Heart left ventricle (tissue), 16 donors: ENCODE results near the gene HNRNPAB. TPM values are rescaled to one million over a fixed set of nuclear protein-coding genes. Genes with fewer than 3 reads are reported as not detected.

Source experiments
- ATAC-seq, 4 donors: fragments of 200-7000 bp; cut with Tn5 transposase; one replicate each; pipeline ENCODE4 v1.9.1; 2020 to 2022; ENCODE audit warnings: moderate library complexity in 4 of 4, mild to moderate bottlenecking in 3 of 4, moderate number of reproducible peaks in 1 of 4
- DNase-seq, 5 donors: peaks; one replicate each; pipeline ENCODE4 v3.0.0-alpha.2; 2020
- H3K27ac ChIP-seq, 12 donors: fragments of 200-600 bp; sonication (generic) in 4 of 12; one replicate each; pipeline versions ENCODE4 v1.5.0 to v1.8.0; 2016 to 2022; ENCODE audit warnings: mild to moderate bottlenecking in 2 of 12
- H3K27me3 ChIP-seq, 9 donors: fragments of 200-600 bp; sonication (generic) in 2 of 9; one replicate each; pipeline versions ENCODE4 v1.5.1 to v1.8.0; 2016 to 2022; ENCODE audit warnings: mild to moderate bottlenecking in 3 of 9
- H3K36me3 ChIP-seq, 9 donors: fragments of 200-600 bp; sonication (generic) in 2 of 9; one replicate each; pipeline versions ENCODE4 v1.5.0 to v1.8.0; 2018 to 2022; ENCODE audit warnings: mild to moderate bottlenecking in 2 of 9
- H3K4me1 ChIP-seq, 12 donors: fragments of 200-600 bp; sonication (generic) in 4 of 12; one replicate each; pipeline versions ENCODE4 v1.5.0 to v1.8.0; 2016 to 2022; ENCODE audit warnings: mild to moderate bottlenecking in 3 of 12
- H3K4me3 ChIP-seq, 12 donors: fragments of 200-600 bp; sonication (generic) in 4 of 12; one replicate each; pipeline versions ENCODE4 v1.5.0 to v1.8.0; 2017 to 2022; ENCODE audit warnings: mild to moderate bottlenecking in 9 of 12, moderate library complexity in 4 of 12
- H3K9me3 ChIP-seq, 12 donors: fragments of 200-600 bp; sonication (generic) in 4 of 12; one replicate each; pipeline versions ENCODE4 v1.5.0 to v1.8.0; 2016 to 2022; ENCODE audit warnings: mild to moderate bottlenecking in 1 of 12
- CTCF ChIP-seq, 12 donors: fragments of 200-600 bp; sonication (generic) in 4 of 12; IDR thresholded peaks; one replicate each; pipeline versions ENCODE4 v1.5.0 to v1.8.0; 2018 to 2022; ENCODE audit warnings: antibody characterized with exemption in 12 of 12, mild to moderate bottlenecking in 5 of 12
- POLR2A ChIP-seq, 2 donors: fragments of 450-650 bp; IDR thresholded peaks; one replicate each; pipeline ENCODE4 v1.6.1; 2017; ENCODE audit warnings: antibody characterized with exemption in 2 of 2, mild to moderate bottlenecking in 2 of 2, moderate library complexity in 2 of 2
- WGBS, 4 donors: extraction: QIAGEN DNeasy Blood & Tissue Kit in 2 of 4; methylation state at CpG; one replicate each; pipeline versions ENCODE4 v1.1.5 to v1.1.7; 2013 to 2018; 5-methylcytosine and 5-hydroxymethylcytosine counted together
- intact Hi-C, 10 donors: fragments of 100-400 bp; cut with DNase I; formaldehyde crosslinking; loops; one replicate each; pipeline versions ENCODE4 v1.11.1 to v1.14.2; 2022
- polyA plus RNA-seq, 2 donors: library from polyadenylated mRNA; stranded (reverse); fragments of 200-250 nt; gene quantifications; one replicate each; pipeline ENCODE4 v1.2.3, GENCODE V29; 2013
- total RNA-seq, 9 donors: library from RNA; depleted of rRNA in 2 of 9; stranded (reverse); fragments of >200 nt in 2 of 9; fragmentation: NEBNext Ultra II Directional in 3 of 9; extraction: Animal tissue kit (Norgen Biotek cat#: 25700) in 3 of 9; gene quantifications; one replicate each; pipeline versions ENCODE4 v1.1.0 to v1.2.4, GENCODE V29; 2016 to 2023
- donor health status: ischemic (EF 13 %, LVEDD 7.1; RV severe dilation, severe dysfunction).
- donor health status: healthy with polysubstance abuse.
- donor health status: DM: no; HTN: yes; CAD: no.
- donor health status: DM: no; HTN: no; CAD: no.
- donor health status: ischemic (EF 25% LVEDD 6.9; RV normal size, moderate dysfunction).
- donor health status: ischemic (EF 25% LVEDD 5.7; RV mildly dilated, moderate dysfunction).
- donor health status: healthy.
- donor health status: DM: yes; HTN: yes; CAD: no.
- donor health status: ischemic (EF 35%, LVEDD 5.7; RV mildly dilated, moderate dysfunction).
- donor health status: nonischemic (EF 11% LVEDD 7.7; RV severe dilation, severe dysfunction).
- donor health status: DM: yes; HTN: yes; CAD: no.
- donor health status: PGD.
- donor health status: ischemic (EF 29% LVEDD 5.4; RV normal size, mild dysfunction).
- donor health status: nonischemic (EF 23%, LVEDD 6.1; RV moderate dilation, normal function).

Gene HNRNPAB
- total and polyA plus RNA-seq, 11 donors: 64.2 to 150 (median 86.6) TPM

DNA sequence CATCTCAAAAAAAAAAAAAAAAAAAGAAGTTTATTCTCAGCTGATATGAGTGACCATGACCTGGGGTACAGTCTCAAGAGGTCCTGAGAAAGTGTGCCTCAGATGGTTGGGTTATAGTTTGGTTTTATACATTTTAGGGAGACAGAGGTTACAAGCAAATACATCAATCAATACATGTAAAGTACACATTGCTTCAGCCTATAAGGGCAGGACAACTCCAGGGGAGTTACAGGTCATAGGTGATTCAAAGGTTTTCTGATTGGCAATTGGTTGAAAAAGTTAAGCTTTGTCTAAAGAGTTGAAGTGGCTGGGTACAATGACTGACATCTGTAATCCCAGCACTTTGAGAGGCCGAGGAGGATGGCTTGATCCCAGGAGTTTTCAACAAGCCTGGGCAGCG lies 14.9 kb upstream of the HNRNPAB start:
- Histone ChIP-seq H3K4me1 (peaks cover 0 to 8% (median 0%) of the 10 kb centered on the region in 12 donors), H3K4me3 (no peak overlapping the region), H3K27me3 (peaks cover 0 to 15% (median 0%) of the 10 kb centered on the region in 9 donors), H3K27ac (no peak overlapping the region), H3K36me3 (no peaks in the 10 kb centered on the region), H3K9me3 (no peaks in the 10 kb centered on the region)
- ATAC-seq (no peak), DNase-seq (no peak)
- intact Hi-C loops: no loop called here
- TF ChIP-seq POLR2A (IDR thresholded peaks at IDR 0.05): no peak
- no peak for TF ChIP-seq CTCF (IDR thresholded peaks at IDR 0.05)
- 39 to 73% (median 46%) methylated on average over 2 of the region's 2 CpGs for WGBS, 4 donors

GRCh38 chr5:178191661-178192060 lies 12.7 kb upstream of the HNRNPAB start:
- H3K4me3 ChIP-seq: no peak overlapping the region
- peaks cover 0 to 15% (median 0%) of the 10 kb centered on the region in 9 donors for H3K27me3 ChIP-seq
- DNase-seq: no peak
- intact Hi-C loops: no loop called here
- no peaks in the 10 kb centered on the region for H3K9me3 ChIP-seq
- ATAC-seq: no peak
- H3K36me3 ChIP-seq: no peaks in the 10 kb centered on the region
- TF ChIP-seq CTCF (IDR thresholded peaks at IDR 0.05): no peak
- no peak for TF ChIP-seq POLR2A (IDR thresholded peaks at IDR 0.05)
- peaks cover 0 to 8% (median 0%) of the 10 kb centered on the region in 12 donors for H3K4me1 ChIP-seq
- 69 to 84% (median 76%) methylated on average over 4 of the region's 4 CpGs for WGBS, 4 donors
- no peak overlapping the region for H3K27ac ChIP-seq

DNA sequence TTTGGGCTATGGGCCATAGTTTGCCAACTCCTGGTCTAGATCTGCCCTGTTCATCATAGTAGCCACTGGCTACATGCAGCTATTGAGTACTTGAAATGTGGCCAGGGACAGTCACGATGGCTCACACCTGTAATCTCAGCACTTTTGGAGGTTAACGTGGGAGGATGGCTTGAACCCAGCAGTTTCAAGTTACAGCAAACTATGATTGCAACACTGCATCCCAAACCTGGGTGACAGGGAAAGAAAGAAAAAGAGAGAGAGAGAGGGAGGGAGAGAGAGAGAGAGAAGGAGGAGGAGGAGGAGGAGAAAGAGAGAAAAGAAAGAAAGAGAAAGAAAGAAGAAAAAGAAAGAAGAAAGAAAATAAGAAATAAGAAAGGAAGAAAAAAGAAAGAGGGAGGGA lies 12.1 kb upstream of the HNRNPAB start:
- no peak overlapping the region for H3K4me3 ChIP-seq
- no peak for TF ChIP-seq CTCF (IDR thresholded peaks at IDR 0.05)
- no peak for TF ChIP-seq POLR2A (IDR thresholded peaks at IDR 0.05)
- H3K27ac ChIP-seq: no peak overlapping the region
- peaks cover 0 to 15% (median 0%) of the 10 kb centered on the region in 9 donors for H3K27me3 ChIP-seq
- peaks cover 0 to 8% (median 0%) of the 10 kb centered on the region in 12 donors for H3K4me1 ChIP-seq
- no peak for ATAC-seq
- H3K36me3 ChIP-seq: no peaks in the 10 kb centered on the region
- intact Hi-C loops: no loop called here
- no peaks in the 10 kb centered on the region for H3K9me3 ChIP-seq
- 56 to 68% (median 61%) methylated on average over 2 of the region's 2 CpGs for WGBS, 4 donors
- no peak for DNase-seq

DNA sequence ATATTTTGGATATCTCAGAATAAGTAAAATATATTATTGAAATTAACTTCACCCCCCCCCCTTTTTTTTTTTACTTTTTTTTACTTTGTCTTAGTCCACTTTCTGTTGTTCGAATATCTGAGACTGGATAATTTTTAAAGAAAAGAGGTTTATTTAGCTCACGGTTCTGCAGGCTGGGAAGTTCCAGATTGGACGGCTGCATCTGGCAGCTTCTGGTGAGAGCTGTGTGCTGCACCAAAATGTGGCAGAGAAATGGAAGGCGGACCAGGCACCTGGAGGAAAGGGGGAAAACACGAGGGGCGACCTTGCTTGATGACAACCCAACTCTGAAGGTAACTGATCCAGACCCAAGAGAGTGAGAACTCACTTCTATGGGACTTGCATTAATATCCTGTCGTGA lies 11.5 kb upstream of the HNRNPAB start:
- intact Hi-C loops: no loop called here
- H3K4me1 ChIP-seq: peaks cover 0 to 8% (median 0%) of the 10 kb centered on the region in 12 donors
- TF ChIP-seq CTCF (IDR thresholded peaks at IDR 0.05) (no peak), POLR2A (IDR thresholded peaks at IDR 0.05) (no peak)
- H3K9me3 ChIP-seq: no peaks in the 10 kb centered on the region
- H3K27me3 ChIP-seq: peaks cover 0 to 15% (median 0%) of the 10 kb centered on the region in 9 donors
- no peak for ATAC-seq
- no peaks in the 10 kb centered on the region for H3K36me3 ChIP-seq
- 86 to 90% (median 89%) methylated on average over 7 of the region's 7 CpGs for WGBS, 4 donors
- no peak overlapping the region for H3K27ac ChIP-seq
- no peak for DNase-seq
- H3K4me3 ChIP-seq: no peak overlapping the region
